GM12878 (cell line): ENCODE results near the gene ZSWIM5. TPM values are rescaled to one million over a fixed set of nuclear protein-coding genes. Genes with fewer than 3 reads are reported as not detected.
A peak's percentile ranks its signal among the peaks of the same experiment; 100 is the strongest.

ENCODE experiments used
- ATAC-seq: fragments of 200-7000 bp; cut with Tn5 transposase; 3 replicates; pipeline ENCODE4 v1.9.1; 2020; ENCODE audit warnings: mild to moderate bottlenecking, moderate library complexity
- BruUV-seq: library from RNA; stranded (reverse); fragments of 400-500 nt; replicated peaks from 2 replicates; lab custom pipeline; 2021; lab: Mats Ljungman, UMichigan
- CTCF ChIA-PET: fragments of 300-600 bp; sonication (Branson Sonifier 250); formaldehyde crosslinking; extraction: SDS; loops from one replicate; lab custom pipeline; 2021; ENCODE audit warnings: inconsistent platforms; lab: Yijun Ruan, JAX
- POLR2A ChIA-PET: fragments of 350-600 bp; formaldehyde crosslinking; extraction: SDS; loops from one replicate; lab custom pipeline; 2021; ENCODE audit warnings: inconsistent platforms; lab: Charles Lee
- RAD21 ChIA-PET: fragments of 300-600 bp; sonication (Branson Sonifier 250); formaldehyde crosslinking; loops from one replicate; lab custom pipeline; 2023; ENCODE audit warnings: antibody characterized with exemption; ENCODE audit not compliant: unreplicated experiment; lab: Charles Lee
- SMC1A ChIA-PET: fragments of 300-600 bp; sonication (Branson Sonifier 250); formaldehyde crosslinking; loops from one replicate; lab custom pipeline; 2023; ENCODE audit not compliant: unreplicated experiment, uncharacterized antibody; lab: Charles Lee
- DNase-seq: peaks from one replicate; pipeline ENCODE4 v3.0.0-alpha.2; 2011; ENCODE audit warnings: low read depth, low spot score
- FAIRE-seq: peaks from 3 replicates; lab custom pipeline; 2011; peaks lifted over from hg19 to GRCh38; lab: Jason Lieb, UNC
- H2AFZ ChIP-seq: 2 replicates; pipeline ENCODE4 v1.6.0; 2011; ENCODE audit warnings: low read depth, low read length, control low read depth; ENCODE audit not compliant: control insufficient read depth
- H3K27ac ChIP-seq: 2 replicates; pipeline ENCODE4 v1.5.1; 2011; ENCODE audit warnings: control low read depth; ENCODE audit not compliant: control insufficient read depth, insufficient read depth
- H3K27me3 ChIP-seq, 2 experiments: replicated peaks in 1 of 2; 2 replicates each; pipeline versions ENCODE4 v1.6.0 to v1.6.1; 2011; ENCODE audit warnings: low read length in 1 of 2; ENCODE audit not compliant: control insufficient read depth in 2 of 2, insufficient read depth in 2 of 2
- H3K36me3 ChIP-seq, 2 experiments: 2 replicates each; pipeline ENCODE4 v1.5.1; 2011; ENCODE audit warnings: low read length in 1 of 2; ENCODE audit not compliant: control insufficient read depth in 2 of 2, insufficient read depth in 2 of 2
- H3K4me1 ChIP-seq: 2 replicates; pipeline ENCODE4 v1.6.1; 2011; ENCODE audit warnings: mild to moderate bottlenecking, low read length, moderate library complexity, mixed read lengths; ENCODE audit not compliant: control insufficient read depth, insufficient read depth
- H3K4me2 ChIP-seq: 2 replicates; pipeline ENCODE4 v1.6.0; 2011; ENCODE audit warnings: control low read depth; ENCODE audit not compliant: control insufficient read depth, insufficient read depth
- H3K4me3 ChIP-seq: fragments of 200-600 bp; sonication (generic); 2 replicates; pipeline ENCODE4 v1.5.1; 2016
- H3K79me2 ChIP-seq: 2 replicates; pipeline ENCODE4 v1.6.0; 2011; ENCODE audit warnings: low read length; ENCODE audit not compliant: control insufficient read depth, insufficient read depth
- H3K9ac ChIP-seq: 2 replicates; pipeline ENCODE4 v1.8.0; 2011; ENCODE audit warnings: low read length, control low read depth, mixed read lengths; ENCODE audit not compliant: control insufficient read depth, insufficient read depth
- H3K9me3 ChIP-seq: replicated peaks from 3 replicates; pipeline ENCODE4 v1.5.1; 2011; ENCODE audit warnings: mild to moderate bottlenecking, low read length; ENCODE audit not compliant: control insufficient read depth, insufficient read depth
- H4K20me1 ChIP-seq: 2 replicates; pipeline ENCODE4 v1.6.0; 2011; ENCODE audit not compliant: control insufficient read depth, insufficient read depth
- ASH2L ChIP-seq: fragments of 300-600, 200-600 bp; sonication (generic); IDR thresholded peaks from 2 replicates; pipeline ENCODE4 v1.6.1; 2017; ENCODE audit warnings: low read depth, mild to moderate bottlenecking, borderline replicate concordance
- CHD1 ChIP-seq: IDR thresholded peaks from 2 replicates; pipeline ENCODE4 v1.6.1; 2012; ENCODE audit warnings: low read depth, low read length, improper control_type of control experiment
- ELK1 ChIP-seq: IDR thresholded peaks from 2 replicates; pipeline ENCODE4 v1.6.1; 2012; ENCODE audit warnings: low read depth, low read length, improper control_type of control experiment
- ETV6 ChIP-seq, 2 experiments: fragments of 450-650 bp in 1 of 2; IDR thresholded peaks in 1 of 2; conservative IDR thresholded peaks in 1 of 2; 2 replicates each; pipeline ENCODE4 v1.6.1; 2014; ENCODE audit warnings: antibody characterized with exemption in 1 of 2, borderline replicate concordance in 1 of 2, low read depth in 1 of 2, mild to moderate bottlenecking in 1 of 2, moderate library complexity in 1 of 2
- HDGF ChIP-seq: fragments of 450-650 bp; IDR thresholded peaks from 2 replicates; pipeline ENCODE4 v1.6.1; 2016; ENCODE audit warnings: antibody characterized with exemption
- RFX5 ChIP-seq: IDR thresholded peaks from 2 replicates; pipeline ENCODE4 v1.6.1; 2011; ENCODE audit warnings: low read depth, low read length, improper control_type of control experiment
- SP1 ChIP-seq: IDR thresholded peaks from one replicate; pipeline ENCODE4 v1.6.1; 2011; ENCODE audit warnings: low read depth, low read length
- STAT3 ChIP-seq: IDR thresholded peaks from 2 replicates; pipeline ENCODE4 v1.6.1; 2011; ENCODE audit warnings: low read depth, low read length, improper control_type of control experiment
- SUPT20H ChIP-seq: IDR thresholded peaks from 2 replicates; pipeline ENCODE4 v1.6.1; 2011; ENCODE audit warnings: low read depth, mild to moderate bottlenecking, low read length, moderate library complexity, borderline replicate concordance; ENCODE audit not compliant: control insufficient read depth
- TCF3 ChIP-seq: IDR thresholded peaks from 2 replicates; pipeline ENCODE4 v1.6.1; 2012; ENCODE audit warnings: low read depth, mild to moderate bottlenecking, low read length, borderline replicate concordance; ENCODE audit not compliant: insufficient read depth
- WRNIP1 ChIP-seq: IDR thresholded peaks from 2 replicates; pipeline ENCODE4 v1.6.1; 2011; ENCODE audit warnings: low read depth, low read length, improper control_type of control experiment, borderline replicate concordance
- ZNF384 ChIP-seq: IDR thresholded peaks from 2 replicates; pipeline ENCODE4 v1.6.1; 2012; ENCODE audit warnings: low read depth, mild to moderate bottlenecking, low read length, improper control_type of control experiment, borderline replicate concordance
- WGBS: methylation state at CpG from one replicate; pipeline ENCODE4 v1.1.6; 2016; ENCODE audit warnings: low lambda C conversion rate; ENCODE audit not compliant: insufficient replicate concordance, insufficient coverage; ENCODE audit errors: missing lambda C conversion rate; 5-methylcytosine and 5-hydroxymethylcytosine counted together
- in situ Hi-C: fragments of 300-500 bp; cut with MboI; formaldehyde crosslinking; loops from 9 replicates; pipeline ENCODE4 v1.14.3; 2018; ENCODE audit warnings: mixed read lengths
- intact Hi-C: fragments of 100-400 bp; cut with micrococcal nuclease; formaldehyde crosslinking; loops from one replicate; pipeline ENCODE4 v1.14.2; 2022; ENCODE audit not compliant: unreplicated experiment
- polyA plus RNA-seq, 11 experiments: library from polyadenylated mRNA; depleted of rRNA in 4 of 11; unstranded in 6 of 11; stranded (reverse) in 5 of 11; fragments of >200 nt; fragmentation: Nextera tagmentation in 4 of 11; fragmentation: Illumina TruSeq in 1 of 11; extraction: Ambion mirVana in 4 of 11; extraction: Trizol in 1 of 11; gene quantifications; 1 replicate in 1 of 11; 2 replicates in 10 of 11; pipeline versions ENCODE4 v1.2.1 to v1.2.3, GENCODE V29; 2011 to 2016; ENCODE audit warnings: inconsistent platforms in 2 of 11, missing spikeins in 2 of 11, low read depth in 1 of 11
- total RNA-seq, 4 experiments: library from RNA; depleted of rRNA in 3 of 4; stranded (reverse); fragments of >200 nt in 3 of 4; fragmentation: Illumina TruSeq in 1 of 4; extraction: Trizol in 1 of 4; gene quantifications; 2 replicates each; pipeline versions ENCODE4 v1.2.1 to v1.2.3, GENCODE V29; 2013 to 2021

The ZSWIM5 gene
- total and polyA plus RNA-seq, 10 of the 15 experiments (the other 5 are each of a cell fraction or from before 2014, with no cell fraction given), result 0.07 to 0.97 (median 0.34) TPM; not detected in 1

- Histone ChIP-seq H3K9ac (no peak overlapping the region), H4K20me1 (no peaks in the 10 kb centered on the region), H3K36me3 (peaks cover 5 to 13% of the 10 kb centered on the region in 2 experiments; a peak in 3 of 4 replicates), H3K27ac (no peak overlapping the region), H3K4me2 (no peak overlapping the region), H3K27me3 (no peaks in the 10 kb centered on the region), H2AFZ (peak overlapping the region; percentile 44; the same call in 1 of the 2 replicates), H3K9me3 (no peaks in the 10 kb centered on the region), H3K4me3 (no peak overlapping the region), H3K4me1 (no peaks in the 10 kb centered on the region), H3K79me2 (no peaks in the 10 kb centered on the region)
- in situ Hi-C loops (no loop called here), intact Hi-C loops (no loop called here)
- FAIRE-seq, result no peak
- 80% methylated on average over 5 of the region's 7 CpGs for WGBS
- no TSS peak for BruUV-seq
- ChIA-PET POLR2A (interaction anchor here (0.5 kb wide), 1 partner anchor 163 kb away, joined by 3 read pairs; no protein-coding TSS in a partner anchor), CTCF (interaction anchor here (1.0 to 1.8 kb wide), 2 partner anchors 12 to 301 kb away, joined by 4 to 7 read pairs; no protein-coding TSS in a partner anchor), SMC1A (interaction anchor here (1.0 kb wide), 1 partner anchor 10 kb away, joined by 3 read pairs; the partner anchor contains the start of gene HECTD3), RAD21 (no interaction called here)
- ATAC-seq, result no peak
- no peak for DNase-seq
- TF ChIP-seq SUPT20H (no peak), RFX5 (no peak), STAT3 (no peak), CHD1 (no peak), TCF3 (no peak), HDGF (no peak), SP1 (no peak), ETV6 (conservative IDR thresholded peaks at IDR 0.05 in 1 of 2, IDR thresholded peaks at IDR 0.05 in 1 of 2; ENCODE audit: borderline replicate concordance in 1 of 2, low read depth in 1 of 2) (no peak), WRNIP1 (no peak), ZNF384 (no peak), ASH2L (no peak), ELK1 (no peak)
Measured at GRCh38 chr1:45001011-45001481, 205.4 kb downstream of the ZSWIM5 start.
